Activated T-helper 1 cell treated with anti-CD3 and anti-CD28 coated beads, Interleukin-12 subunit alpha, Interleukin-12 subunit beta, Interleukin-2, Interleukin-4 antibody, amounts not matched to agents 30 ng/mL and 10 ng/mL and 1 ng/mL, durations not matched to agents 14 hours and 24 hours and 36 hours (primary cell): ENCODE results near the gene ESR1. TPM values are rescaled to one million over a fixed set of nuclear protein-coding genes. Genes with fewer than 3 reads are reported as not detected.
"Not testable (repeated sequence)": the region's sequence is repeated elsewhere in the genome, so short reads cannot be mapped to it uniquely, and the experiment has no call there.

Experiments used
- DNase-seq: peaks from one replicate; pipeline ENCODE4 v3.0.0; 2021; ENCODE audit warnings: low spot score
- H3K27ac Mint-ChIP-seq: one replicate; pipeline ENCODE4 v1.8.0; 2021; ENCODE audit warnings: mild to moderate bottlenecking, mixed read lengths
- H3K27me3 Mint-ChIP-seq: one replicate; pipeline ENCODE4 v1.8.0; 2022; ENCODE audit warnings: mild to moderate bottlenecking, moderate library complexity, mixed read lengths; ENCODE audit not compliant: insufficient read depth
- H3K36me3 Mint-ChIP-seq: one replicate; pipeline ENCODE4 v1.8.0; 2021; ENCODE audit warnings: low read depth, mixed read lengths
- H3K4me1 Mint-ChIP-seq: one replicate; pipeline ENCODE4 v1.8.0; 2021; ENCODE audit warnings: low read depth, mixed read lengths
- H3K4me3 Mint-ChIP-seq: one replicate; pipeline ENCODE4 v1.8.0; 2021; ENCODE audit warnings: mild to moderate bottlenecking, moderate library complexity, mixed read lengths
- H3K9me3 Mint-ChIP-seq: one replicate; pipeline ENCODE4 v1.8.0; 2021; ENCODE audit warnings: mixed read lengths
- intact Hi-C: fragments of 100-400 bp; cut with micrococcal nuclease; formaldehyde crosslinking; loops from one replicate; pipeline ENCODE4 v1.15.1; 2024
- total RNA-seq: library from RNA; stranded (reverse); gene quantifications from 2 replicates; pipeline ENCODE4 v1.2.3, GENCODE V29; 2022

ESR1 gene
- total RNA-seq, 1 donor from 2014 or later = 0.34 TPM

DNA sequence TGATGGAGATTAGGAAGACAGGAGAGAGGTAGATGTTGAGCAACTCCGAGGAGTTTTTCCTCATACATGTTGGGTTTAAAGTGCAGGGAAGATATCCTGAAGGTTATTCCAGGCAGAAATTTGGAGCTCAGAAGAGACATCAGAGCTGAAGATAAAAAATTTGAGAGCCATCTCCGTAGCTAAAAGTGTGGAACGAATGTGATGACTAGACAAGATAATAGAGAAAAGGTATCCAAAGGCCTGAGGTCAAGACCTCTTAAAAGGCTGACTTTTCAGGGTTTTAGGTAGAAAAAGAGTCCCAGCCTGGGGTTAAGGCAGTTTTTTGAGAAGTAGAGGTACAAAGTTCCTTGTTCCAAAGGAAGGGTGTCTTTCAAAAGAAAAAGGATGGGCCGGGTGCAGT, 214.8 kb downstream of the ESR1 start:
- H3K27ac Mint-ChIP-seq = no peak overlapping the region
- no peaks in the 10 kb centered on the region for H3K9me3 Mint-ChIP-seq
- H3K4me3 Mint-ChIP-seq = no peak overlapping the region
- DNase-seq = no peak
- H3K4me1 Mint-ChIP-seq = no peaks in the 10 kb centered on the region
- H3K27me3 Mint-ChIP-seq = no peaks in the 10 kb centered on the region
- H3K36me3 Mint-ChIP-seq = no peaks in the 10 kb centered on the region
- intact Hi-C loops = no loop called here

GRCh38 chr6:152023613-152024012, 216.1 kb downstream of the ESR1 start:
- H3K36me3 Mint-ChIP-seq = no peaks in the 10 kb centered on the region
- DNase-seq = no peak
- no peaks in the 10 kb centered on the region for H3K27me3 Mint-ChIP-seq
- no peaks in the 10 kb centered on the region for H3K9me3 Mint-ChIP-seq
- H3K4me1 Mint-ChIP-seq = no peaks in the 10 kb centered on the region
- intact Hi-C loops = no loop called here
- H3K27ac Mint-ChIP-seq = no peak overlapping the region
- H3K4me3 Mint-ChIP-seq = no peak overlapping the region

- intact Hi-C loops = no loop called here
- no peaks in the 10 kb centered on the region for H3K4me1 Mint-ChIP-seq
- H3K27ac Mint-ChIP-seq = no peak overlapping the region
- H3K4me3 Mint-ChIP-seq = no peak overlapping the region
- H3K27me3 Mint-ChIP-seq = no peaks in the 10 kb centered on the region
- no peak for DNase-seq
- peaks cover 3% of the 10 kb centered on the region for H3K9me3 Mint-ChIP-seq
- no peaks in the 10 kb centered on the region for H3K36me3 Mint-ChIP-seq
These were observed 218.8 kb downstream of the ESR1 start for GRCh38 chr6:152026291-152026690.

- DNase-seq, H3K4me1 Mint-ChIP-seq, H3K27ac Mint-ChIP-seq, intact Hi-C loops, H3K4me3 Mint-ChIP-seq, H3K36me3 Mint-ChIP-seq, H3K9me3 Mint-ChIP-seq, H3K27me3 Mint-ChIP-seq: not testable (repeated sequence)
These were observed 219.3 kb downstream of the ESR1 start for GRCh38 chr6:152026744-152027143.

DNA sequence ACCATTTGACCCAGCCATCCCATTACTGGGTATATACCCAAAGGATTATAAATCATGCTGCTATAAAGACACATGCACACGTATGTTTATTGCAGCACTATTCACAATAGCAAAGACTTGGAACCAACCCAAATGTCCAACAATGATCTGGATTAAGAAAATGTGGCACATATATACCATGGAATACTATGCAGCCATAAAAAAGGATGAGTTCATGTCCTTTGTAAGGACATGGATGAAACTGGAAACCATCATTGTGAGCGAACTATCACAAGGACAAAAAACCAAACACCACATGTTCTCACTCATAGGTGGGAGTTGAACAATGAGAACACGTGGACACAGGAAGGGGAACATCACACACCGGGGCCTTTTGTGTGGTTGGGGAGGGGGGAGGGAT, 226.3 kb downstream of the ESR1 start:
- peaks cover 13% of the 10 kb centered on the region for H3K9me3 Mint-ChIP-seq
- H3K27me3 Mint-ChIP-seq, H3K36me3 Mint-ChIP-seq, DNase-seq, H3K4me1 Mint-ChIP-seq, intact Hi-C loops, H3K27ac Mint-ChIP-seq, H3K4me3 Mint-ChIP-seq: not testable (repeated sequence)

DNA sequence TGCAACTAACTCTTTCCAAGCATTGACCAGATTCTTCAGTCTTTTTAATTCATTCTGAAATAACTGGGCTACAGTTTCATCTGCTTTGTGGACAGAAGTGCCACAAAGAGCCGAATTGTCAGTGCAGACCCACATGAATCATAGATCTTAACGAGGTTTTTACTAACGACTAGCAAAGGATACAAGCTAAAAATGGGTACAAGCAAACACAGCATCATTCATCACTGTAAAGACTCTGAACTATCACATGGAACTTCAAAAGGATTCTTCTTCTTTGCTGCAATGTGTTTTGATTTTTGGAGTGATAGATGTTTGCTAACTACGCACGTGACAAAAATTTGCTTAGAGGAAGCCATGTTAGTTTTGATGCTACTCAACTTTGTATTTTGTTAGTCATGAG, 227.1 kb downstream of the ESR1 start:
- no peaks in the 10 kb centered on the region for H3K27me3 Mint-ChIP-seq
- H3K27ac Mint-ChIP-seq = no peak overlapping the region
- H3K36me3 Mint-ChIP-seq = no peaks in the 10 kb centered on the region
- no peak overlapping the region for H3K4me3 Mint-ChIP-seq
- intact Hi-C loops = no loop called here
- DNase-seq = no peak
- no peaks in the 10 kb centered on the region for H3K4me1 Mint-ChIP-seq
- H3K9me3 Mint-ChIP-seq = peaks cover 9% of the 10 kb centered on the region

DNA sequence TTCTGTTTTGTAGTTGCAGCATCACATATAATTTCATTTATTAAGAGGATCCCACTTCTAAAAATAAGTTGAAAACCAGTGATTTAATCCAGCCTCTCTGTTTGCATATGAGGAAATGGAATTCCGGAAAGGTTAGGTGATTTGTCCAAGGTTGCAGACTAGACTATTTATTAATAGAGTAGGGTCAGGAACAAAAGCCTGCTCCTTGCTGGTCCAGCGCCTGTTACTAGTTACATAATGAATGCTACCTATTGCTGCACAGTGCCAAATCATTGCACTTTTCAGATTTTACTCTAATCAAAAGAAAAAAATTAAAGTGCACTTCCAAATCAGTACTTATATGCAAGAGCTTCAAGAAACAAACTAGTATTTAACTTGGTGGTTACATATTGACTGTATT, 238.6 kb downstream of the ESR1 start:
- Mint-ChIP-seq H3K36me3 (no peaks in the 10 kb centered on the region), H3K9me3 (no peaks in the 10 kb centered on the region), H3K27ac (no peak overlapping the region), H3K4me3 (no peak overlapping the region), H3K27me3 (peaks cover 1% of the 10 kb centered on the region), H3K4me1 (no peaks in the 10 kb centered on the region)
- intact Hi-C loops = no loop called here
- DNase-seq = no peak

DNA sequence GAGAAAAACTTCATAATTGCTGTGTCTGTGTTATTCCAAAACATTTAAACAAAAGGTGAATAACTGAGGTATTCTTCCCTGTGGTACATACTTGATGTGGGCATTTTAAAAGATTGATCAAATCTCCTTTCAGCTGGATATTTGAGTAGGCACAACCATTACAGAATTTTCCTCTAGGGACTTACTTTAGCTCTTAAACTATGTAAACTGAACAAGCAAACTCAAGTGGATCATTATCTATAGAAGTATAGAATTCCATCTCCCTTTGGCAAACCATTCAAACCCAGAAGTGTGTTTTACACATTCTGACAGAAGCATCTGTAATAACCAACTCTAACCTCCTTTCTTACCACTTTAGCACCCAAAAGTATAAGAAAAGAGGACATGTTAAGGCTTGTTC, 241.4 kb downstream of the ESR1 start:
- peaks cover 1% of the 10 kb centered on the region for H3K27me3 Mint-ChIP-seq
- H3K4me1 Mint-ChIP-seq = no peaks in the 10 kb centered on the region
- H3K9me3 Mint-ChIP-seq = no peaks in the 10 kb centered on the region
- H3K4me3 Mint-ChIP-seq = no peak overlapping the region
- H3K36me3 Mint-ChIP-seq = no peaks in the 10 kb centered on the region
- no peak for DNase-seq
- intact Hi-C loops = no loop called here
- H3K27ac Mint-ChIP-seq = no peak overlapping the region

DNA sequence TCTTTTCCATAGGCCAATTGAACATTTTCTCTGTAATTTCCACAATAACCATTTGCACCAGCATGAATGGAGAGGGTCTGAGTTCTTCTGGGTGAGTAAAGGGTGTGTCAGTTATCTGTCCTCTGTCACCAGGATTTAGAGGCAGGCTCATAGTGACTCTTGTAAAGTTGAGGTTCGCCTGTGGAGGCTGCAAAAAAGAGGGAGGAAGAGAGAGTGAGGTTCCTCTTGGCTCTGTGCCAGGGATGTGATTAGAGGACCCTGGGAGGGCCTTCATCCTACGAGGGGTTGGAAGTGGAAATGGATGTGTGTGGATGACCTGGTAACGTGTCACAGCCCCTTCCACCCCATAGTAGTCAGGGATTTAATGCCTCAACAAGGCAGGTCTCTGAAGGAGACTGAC, 242.0 kb downstream of the ESR1 start:
- H3K27me3 Mint-ChIP-seq = peaks cover 1% of the 10 kb centered on the region
- intact Hi-C loops = no loop called here
- DNase-seq = no peak
- no peaks in the 10 kb centered on the region for H3K9me3 Mint-ChIP-seq
- H3K4me3 Mint-ChIP-seq = no peak overlapping the region
- H3K27ac Mint-ChIP-seq = no peak overlapping the region
- H3K4me1 Mint-ChIP-seq = no peaks in the 10 kb centered on the region
- no peaks in the 10 kb centered on the region for H3K36me3 Mint-ChIP-seq

GRCh38 chr6:152050451-152051195, 243.1 kb downstream of the ESR1 start:
- no peak for DNase-seq
- intact Hi-C loops = no loop called here
- Mint-ChIP-seq H3K27ac (no peak overlapping the region), H3K9me3 (no peaks in the 10 kb centered on the region), H3K4me1 (no peaks in the 10 kb centered on the region), H3K36me3 (no peaks in the 10 kb centered on the region), H3K27me3 (peaks cover 1% of the 10 kb centered on the region), H3K4me3 (no peak overlapping the region)

DNA sequence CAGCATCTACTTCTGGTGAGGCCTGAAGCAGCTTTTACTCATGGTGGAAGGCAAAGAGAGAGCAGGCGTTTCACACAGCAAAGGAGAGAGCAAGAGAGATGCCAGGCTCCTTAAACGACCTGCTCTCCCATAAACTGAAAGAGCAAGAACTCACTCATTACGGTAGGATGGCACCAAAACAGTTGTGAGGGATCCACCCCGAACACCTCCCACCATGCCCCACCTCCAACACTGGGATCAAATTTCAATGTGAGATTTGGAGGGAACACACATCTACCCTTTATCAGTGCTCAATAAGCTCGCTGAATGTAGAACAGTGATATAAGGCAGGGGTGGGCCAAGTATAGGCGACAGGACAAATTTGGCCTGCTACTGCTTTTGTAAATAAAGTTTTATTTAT, 244.6 kb downstream of the ESR1 start:
- DNase-seq = no peak
- H3K36me3 Mint-ChIP-seq = no peaks in the 10 kb centered on the region
- no peak overlapping the region for H3K4me3 Mint-ChIP-seq
- peaks cover 1% of the 10 kb centered on the region for H3K27me3 Mint-ChIP-seq
- intact Hi-C loops = no loop called here
- no peak overlapping the region for H3K27ac Mint-ChIP-seq
- H3K4me1 Mint-ChIP-seq = no peaks in the 10 kb centered on the region
- H3K9me3 Mint-ChIP-seq = no peaks in the 10 kb centered on the region

DNA sequence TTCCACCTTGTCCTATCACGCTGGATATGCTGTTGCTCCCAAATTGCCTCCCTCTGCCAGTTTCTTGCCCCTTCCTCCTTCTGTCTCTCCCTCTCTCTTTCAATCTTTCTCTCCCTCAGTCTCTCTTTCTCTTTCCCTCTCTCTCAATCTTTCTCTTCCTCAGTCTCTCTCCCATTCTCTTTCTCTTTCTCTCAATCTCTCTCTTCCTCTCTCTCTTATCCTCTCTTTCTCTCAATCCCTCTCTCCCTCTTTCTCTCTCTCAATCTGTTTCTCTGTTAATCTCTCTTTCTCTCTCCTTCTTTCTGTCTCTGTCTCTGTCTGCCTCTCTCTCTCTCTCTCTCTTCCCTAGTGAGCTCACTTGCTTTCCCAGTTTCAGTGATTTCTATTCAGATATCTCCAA, 245.8 kb downstream of the ESR1 start:
- no peak for DNase-seq
- no peak overlapping the region for H3K4me3 Mint-ChIP-seq
- H3K36me3 Mint-ChIP-seq = no peaks in the 10 kb centered on the region
- intact Hi-C loops = no loop called here
- no peaks in the 10 kb centered on the region for H3K9me3 Mint-ChIP-seq
- H3K27me3 Mint-ChIP-seq = peaks cover 1% of the 10 kb centered on the region
- H3K4me1 Mint-ChIP-seq = no peaks in the 10 kb centered on the region
- H3K27ac Mint-ChIP-seq = no peak overlapping the region

DNA sequence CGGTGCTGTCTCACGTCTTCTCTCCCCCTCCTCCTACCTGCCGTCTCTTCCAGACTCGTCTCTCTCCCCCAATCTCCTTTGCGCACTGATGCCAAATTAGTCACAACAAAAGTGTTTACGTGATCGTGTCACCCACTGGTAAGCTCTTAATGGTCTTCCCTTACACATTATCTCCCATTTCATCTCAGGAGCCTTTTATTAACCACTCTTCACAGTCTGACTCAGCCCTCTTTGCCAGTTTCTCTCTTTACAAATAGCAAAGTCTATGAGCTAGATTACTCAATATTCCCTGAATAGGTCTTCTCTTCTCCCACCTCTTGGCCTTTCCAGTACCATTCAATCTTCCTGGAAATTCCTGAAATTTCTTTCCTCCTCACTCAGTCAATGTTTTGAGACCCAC, 247.0 kb downstream of the ESR1 start:
- H3K36me3 Mint-ChIP-seq = no peaks in the 10 kb centered on the region
- H3K4me1 Mint-ChIP-seq = no peaks in the 10 kb centered on the region
- intact Hi-C loops = no loop called here
- H3K27me3 Mint-ChIP-seq = peaks cover 1% of the 10 kb centered on the region
- no peaks in the 10 kb centered on the region for H3K9me3 Mint-ChIP-seq
- DNase-seq = no peak
- H3K27ac Mint-ChIP-seq = no peak overlapping the region
- H3K4me3 Mint-ChIP-seq = no peak overlapping the region

- no peak overlapping the region for H3K27ac Mint-ChIP-seq
- H3K4me1 Mint-ChIP-seq = no peaks in the 10 kb centered on the region
- intact Hi-C loops = no loop called here
- no peaks in the 10 kb centered on the region for H3K36me3 Mint-ChIP-seq
- H3K4me3 Mint-ChIP-seq = no peak overlapping the region
- H3K27me3 Mint-ChIP-seq = peaks cover under 1% of the 10 kb centered on the region
- no peaks in the 10 kb centered on the region for H3K9me3 Mint-ChIP-seq
- DNase-seq = no peak
These were observed 248.0 kb downstream of the ESR1 start for GRCh38 chr6:152055517-152055916.
